Measurements from ENCODE around the gene DLL4.
A peak's percentile ranks its signal among the peaks of the same experiment; 100 is the strongest.

Gene DLL4

DNA sequence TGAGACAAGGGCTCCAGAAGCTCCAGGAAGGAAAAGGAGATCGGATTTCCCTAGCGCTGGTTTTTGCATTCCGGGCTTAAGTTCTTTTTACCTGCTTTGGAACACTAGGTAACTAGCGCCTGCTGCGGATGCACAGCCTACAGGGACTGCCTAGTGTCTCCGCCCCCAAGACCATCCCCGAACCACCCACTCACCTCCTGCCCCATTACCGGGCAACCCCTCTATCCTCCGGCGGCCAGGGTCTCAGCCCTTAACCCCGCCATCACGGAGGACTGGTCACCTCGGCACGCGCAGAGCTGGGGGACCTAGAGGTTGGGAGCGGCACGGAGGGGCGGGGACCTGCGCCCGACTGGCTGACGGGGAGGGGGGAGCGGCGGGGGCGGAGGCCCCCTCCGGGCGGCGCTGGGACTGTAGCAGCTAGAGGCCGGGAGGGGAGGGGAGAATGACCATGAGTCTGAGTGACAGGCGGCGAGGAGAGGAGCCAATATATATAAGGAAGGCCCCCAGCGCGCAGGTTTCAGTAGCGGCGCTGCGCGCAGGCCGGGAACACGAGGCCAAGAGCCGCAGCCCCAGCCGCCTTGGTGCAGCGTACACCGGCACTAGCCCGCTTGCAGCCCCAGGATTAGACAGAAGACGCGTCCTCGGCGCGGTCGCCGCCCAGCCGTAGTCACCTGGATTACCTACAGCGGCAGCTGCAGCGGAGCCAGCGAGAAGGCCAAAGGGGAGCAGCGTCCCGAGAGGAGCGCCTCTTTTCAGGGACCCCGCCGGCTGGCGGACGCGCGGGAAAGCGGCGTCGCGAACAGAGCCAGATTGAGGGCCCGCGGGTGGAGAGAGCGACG, at the start of gene DLL4:
Gene DLL4, plus strand, starts transcription at position 520 of the 839 bp plus-strand sequence. CDS start 329 bp downstream, outside the sequence.
- Histone ChIP-seq H4K20me1 (peaks cover 44% of the 10 kb centered on the region), H3K36me3 (no peaks in the 10 kb centered on the region), H3K4me3 (peak within 1 kb of the TSS; percentile 65), H3K9me3 (no peaks in the 10 kb centered on the region), H3K4me1 (peaks cover 77% of the 10 kb centered on the region), H3K9ac (no peak within 1 kb of the TSS; the same call in 1 of the 2 replicates), H3K27me3 (peaks cover 92% of the 10 kb centered on the region), H3K4me2 (peak within 1 kb of the TSS; percentile 99), H3K27ac (no peak within 1 kb of the TSS)
- TF ChIP-seq Cebpa-rat (IDR thresholded peaks at IDR 0.05): no peak

DNA sequence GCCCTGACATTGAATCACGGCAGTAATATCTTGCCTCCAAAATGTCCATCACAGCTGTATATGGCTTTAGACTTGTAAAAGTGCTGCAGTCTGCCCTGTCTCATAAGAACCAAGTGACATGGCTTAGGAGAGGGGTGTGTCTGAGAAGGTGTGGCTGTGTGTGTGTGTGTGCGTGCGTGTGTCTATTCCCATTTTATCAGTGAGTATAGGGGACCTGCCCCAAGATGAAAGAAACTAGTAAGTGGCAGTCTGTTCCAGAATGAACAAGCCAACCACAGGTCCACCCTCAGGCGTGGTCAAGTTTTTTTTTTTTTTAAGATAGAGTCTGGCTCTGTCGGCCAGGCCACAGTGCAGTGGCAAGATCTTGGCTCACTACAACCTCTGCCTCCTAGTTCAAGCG, 49.5 kb upstream of the DLL4 start:
- TF ChIP-seq Cebpa-rat (IDR thresholded peaks at IDR 0.05): no peak
- no peak overlapping the region for H3K4me3 ChIP-seq
- no peak overlapping the region for H3K27ac ChIP-seq
- H3K27me3 ChIP-seq: no peaks in the 10 kb centered on the region
- no peaks in the 10 kb centered on the region for H4K20me1 ChIP-seq
- H3K36me3 ChIP-seq: no peaks in the 10 kb centered on the region
- H3K4me2 ChIP-seq: no peak overlapping the region
- no peak overlapping the region for H3K9ac ChIP-seq
- H3K9me3 ChIP-seq: peaks cover 8% of the 10 kb centered on the region; the same call in 1 of the 2 replicates
- peaks cover 30% of the 10 kb centered on the region for H3K4me1 ChIP-seq

DNA sequence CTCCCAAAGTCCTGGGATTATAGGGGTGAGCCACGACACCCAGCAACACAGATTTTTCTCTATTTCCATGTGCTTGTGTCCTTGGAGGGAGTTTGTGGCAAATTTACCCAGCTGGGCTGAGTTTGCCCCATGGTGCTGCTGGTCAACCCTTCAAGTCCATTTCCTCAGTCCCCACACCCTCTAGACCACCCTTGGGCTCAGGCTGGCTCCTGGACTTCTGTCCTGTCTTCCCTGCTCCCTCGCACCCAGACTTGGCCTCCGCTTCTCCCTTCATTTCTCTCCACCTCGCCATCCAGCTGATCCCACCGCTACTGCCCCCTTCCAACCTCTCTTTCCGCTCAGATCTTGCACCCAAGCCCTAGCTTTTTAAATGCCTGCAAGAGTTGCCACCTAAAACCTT, 47.8 kb upstream of the DLL4 start:
- Histone ChIP-seq H3K36me3 (no peaks in the 10 kb centered on the region), H3K4me2 (no peak overlapping the region), H3K4me3 (no peak overlapping the region), H3K27me3 (no peaks in the 10 kb centered on the region), H4K20me1 (no peaks in the 10 kb centered on the region), H3K27ac (no peak overlapping the region), H3K4me1 (peaks cover 20% of the 10 kb centered on the region), H3K9ac (no peak overlapping the region), H3K9me3 (peaks cover 8% of the 10 kb centered on the region; the same call in 1 of the 2 replicates)
- TF ChIP-seq Cebpa-rat (IDR thresholded peaks at IDR 0.05): no peak

DNA sequence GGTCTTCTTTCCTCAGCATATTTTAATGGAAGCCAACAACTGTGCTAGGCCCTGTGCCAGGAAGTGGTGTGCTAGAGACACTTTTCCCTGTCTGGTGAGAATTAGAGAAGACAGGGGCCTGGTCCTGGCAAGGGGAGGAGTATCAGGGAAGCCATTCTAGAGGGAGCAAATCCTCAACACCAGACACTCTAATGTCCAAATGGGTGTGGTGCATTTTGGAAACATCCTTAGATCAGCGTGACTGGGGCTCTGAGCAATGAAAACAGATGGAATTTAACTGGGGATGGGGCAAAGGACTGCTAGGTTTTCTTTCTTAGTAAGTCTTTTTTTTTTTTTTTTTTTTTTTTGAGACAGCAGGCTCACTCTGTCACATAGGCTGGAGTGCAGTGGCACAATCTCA, 42.6 kb upstream of the DLL4 start:
- no peaks in the 10 kb centered on the region for H4K20me1 ChIP-seq
- H3K4me2 ChIP-seq: no peak overlapping the region
- H3K4me1 ChIP-seq: peaks cover 21% of the 10 kb centered on the region
- TF ChIP-seq Cebpa-rat (IDR thresholded peaks at IDR 0.05): no peak
- no peaks in the 10 kb centered on the region for H3K36me3 ChIP-seq
- no peak overlapping the region for H3K4me3 ChIP-seq
- peaks cover 8% of the 10 kb centered on the region; the same call in 1 of the 2 replicates for H3K9me3 ChIP-seq
- no peaks in the 10 kb centered on the region for H3K27me3 ChIP-seq
- no peak overlapping the region for H3K9ac ChIP-seq
- H3K27ac ChIP-seq: no peak overlapping the region

DNA sequence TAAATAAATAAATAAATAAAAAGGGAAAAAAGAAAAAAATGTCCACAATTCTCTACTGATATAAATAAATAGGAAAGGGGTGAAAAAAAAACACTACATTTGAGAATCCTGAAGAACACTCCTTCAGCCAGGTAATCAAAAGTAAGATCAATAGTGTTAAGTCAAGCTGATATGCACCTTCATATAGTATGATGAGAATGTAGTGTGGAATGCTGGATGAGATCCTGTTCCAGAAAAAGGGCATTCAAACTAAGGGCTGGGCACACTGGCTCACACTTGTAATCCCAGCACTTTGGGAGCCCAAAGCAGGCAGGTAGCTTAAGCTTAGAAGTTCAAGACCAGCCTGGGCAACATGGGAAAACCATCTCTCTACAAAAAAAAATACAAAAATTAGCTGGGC, 40.0 kb upstream of the DLL4 start:
- Histone ChIP-seq H4K20me1 (no peaks in the 10 kb centered on the region), H3K36me3 (no peaks in the 10 kb centered on the region), H3K9ac (no peak overlapping the region), H3K4me2 (no peak overlapping the region), H3K9me3 (no peaks in the 10 kb centered on the region), H3K4me3 (no peak overlapping the region), H3K27ac (no peak overlapping the region), H3K27me3 (no peaks in the 10 kb centered on the region), H3K4me1 (peaks cover 32% of the 10 kb centered on the region)
- no peak for TF ChIP-seq Cebpa-rat (IDR thresholded peaks at IDR 0.05)

DNA sequence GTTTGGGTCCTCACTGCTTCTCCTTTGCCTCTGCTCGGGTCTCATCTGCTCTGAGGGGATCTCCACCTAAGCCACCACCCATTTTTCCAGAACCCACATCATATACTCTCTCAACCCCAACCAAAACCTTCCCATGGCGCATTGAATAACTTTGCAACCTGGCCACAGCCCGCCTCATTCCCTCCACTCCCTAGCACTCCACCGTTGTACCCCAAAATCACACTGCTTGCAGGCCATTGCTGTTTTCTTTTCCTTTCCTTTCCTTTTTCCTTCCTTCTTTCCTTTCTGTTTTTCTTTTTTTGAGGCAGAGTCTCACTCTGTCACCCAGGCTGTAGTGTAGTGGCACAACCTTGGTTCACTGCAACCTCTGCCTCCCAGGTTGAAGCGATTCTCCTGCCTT, 38.0 kb upstream of the DLL4 start:
- Histone ChIP-seq H3K27ac (no peak overlapping the region), H3K27me3 (no peaks in the 10 kb centered on the region), H4K20me1 (peaks cover 12% of the 10 kb centered on the region), H3K4me1 (peaks cover 30% of the 10 kb centered on the region), H3K9ac (no peak overlapping the region), H3K9me3 (no peaks in the 10 kb centered on the region), H3K36me3 (peaks cover 5% of the 10 kb centered on the region), H3K4me3 (no peak overlapping the region), H3K4me2 (no peak overlapping the region)
- no peak for TF ChIP-seq Cebpa-rat (IDR thresholded peaks at IDR 0.05)

DNA sequence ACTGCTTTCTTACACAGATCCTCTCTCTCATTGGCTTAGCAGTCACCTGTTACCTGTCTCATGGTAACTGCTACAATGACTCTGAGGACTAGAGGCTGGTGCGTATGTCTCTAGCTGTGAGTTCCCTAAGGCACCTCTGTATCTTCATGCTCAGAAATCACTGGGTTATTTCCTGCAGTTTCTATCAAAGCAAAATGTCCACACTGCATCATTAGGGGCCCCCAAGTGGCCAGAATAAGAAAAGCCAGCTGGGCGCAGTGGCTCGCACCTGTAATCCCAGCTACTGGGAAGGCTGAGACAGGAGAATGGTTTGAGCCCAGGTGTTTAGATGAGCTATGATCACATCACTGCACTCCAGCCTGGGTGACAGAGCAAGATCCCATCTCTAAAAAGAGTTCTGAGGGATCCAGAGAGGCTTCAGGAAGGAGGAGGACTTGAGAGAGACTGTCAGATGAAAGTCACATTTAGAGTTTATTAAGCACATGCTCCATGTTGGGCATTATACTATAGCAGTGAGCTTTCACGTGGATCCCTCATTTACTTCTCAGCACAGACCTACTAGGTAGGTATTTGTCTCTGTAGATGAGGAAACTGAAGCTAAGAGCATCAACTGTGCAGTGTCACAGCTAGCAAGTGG, 37.2 kb upstream of the DLL4 start:
- H3K36me3 ChIP-seq: peaks cover 13% of the 10 kb centered on the region
- H3K4me1 ChIP-seq: peaks cover 35% of the 10 kb centered on the region
- H3K4me2 ChIP-seq: 0 out of 2 replicates have a peak overlapping the region, but pooled peaks have one; percentile 1
- H3K27me3 ChIP-seq: no peaks in the 10 kb centered on the region
- no peak overlapping the region for H3K27ac ChIP-seq
- H3K4me3 ChIP-seq: no peak overlapping the region
- peaks cover 16% of the 10 kb centered on the region for H4K20me1 ChIP-seq
- no peak overlapping the region for H3K9ac ChIP-seq
- TF ChIP-seq Cebpa-rat (IDR thresholded peaks at IDR 0.05): no peak
- H3K9me3 ChIP-seq: no peaks in the 10 kb centered on the region

DNA sequence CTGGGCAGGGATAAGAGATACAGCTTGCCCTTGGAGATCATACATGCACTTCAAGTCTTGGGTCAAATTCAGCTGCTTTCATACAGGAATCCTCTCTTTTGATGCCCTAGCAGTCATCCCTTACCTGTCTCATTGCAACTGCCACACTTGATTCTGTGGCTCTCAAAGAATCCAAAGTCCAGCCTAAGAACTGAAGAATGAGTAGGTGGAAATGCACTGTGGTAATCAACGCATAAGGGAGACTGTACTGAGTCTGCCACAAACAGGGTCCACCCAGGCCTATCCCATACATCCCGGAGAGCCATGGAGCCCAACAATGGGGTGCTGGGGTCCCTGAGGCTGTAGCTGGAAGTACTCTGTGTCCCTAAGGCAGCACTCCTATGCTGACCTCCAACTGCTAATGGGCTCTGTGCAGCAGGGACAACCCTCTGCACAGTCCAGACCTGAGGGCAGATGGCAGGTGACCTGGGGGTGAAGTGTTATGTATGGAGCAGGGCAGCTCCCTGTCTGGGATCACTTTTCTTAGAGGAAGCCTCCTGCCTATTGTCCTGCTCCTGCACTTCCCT, 36.6 kb upstream of the DLL4 start:
- no peak overlapping the region for H3K4me3 ChIP-seq
- peaks cover 35% of the 10 kb centered on the region for H3K4me1 ChIP-seq
- no peaks in the 10 kb centered on the region for H3K9me3 ChIP-seq
- H3K4me2 ChIP-seq: no peak overlapping the region
- no peaks in the 10 kb centered on the region for H3K27me3 ChIP-seq
- TF ChIP-seq Cebpa-rat (IDR thresholded peaks at IDR 0.05): no peak
- H3K9ac ChIP-seq: no peak overlapping the region
- peaks cover 19% of the 10 kb centered on the region for H3K36me3 ChIP-seq
- H3K27ac ChIP-seq: no peak overlapping the region
- H4K20me1 ChIP-seq: peaks cover 16% of the 10 kb centered on the region

DNA sequence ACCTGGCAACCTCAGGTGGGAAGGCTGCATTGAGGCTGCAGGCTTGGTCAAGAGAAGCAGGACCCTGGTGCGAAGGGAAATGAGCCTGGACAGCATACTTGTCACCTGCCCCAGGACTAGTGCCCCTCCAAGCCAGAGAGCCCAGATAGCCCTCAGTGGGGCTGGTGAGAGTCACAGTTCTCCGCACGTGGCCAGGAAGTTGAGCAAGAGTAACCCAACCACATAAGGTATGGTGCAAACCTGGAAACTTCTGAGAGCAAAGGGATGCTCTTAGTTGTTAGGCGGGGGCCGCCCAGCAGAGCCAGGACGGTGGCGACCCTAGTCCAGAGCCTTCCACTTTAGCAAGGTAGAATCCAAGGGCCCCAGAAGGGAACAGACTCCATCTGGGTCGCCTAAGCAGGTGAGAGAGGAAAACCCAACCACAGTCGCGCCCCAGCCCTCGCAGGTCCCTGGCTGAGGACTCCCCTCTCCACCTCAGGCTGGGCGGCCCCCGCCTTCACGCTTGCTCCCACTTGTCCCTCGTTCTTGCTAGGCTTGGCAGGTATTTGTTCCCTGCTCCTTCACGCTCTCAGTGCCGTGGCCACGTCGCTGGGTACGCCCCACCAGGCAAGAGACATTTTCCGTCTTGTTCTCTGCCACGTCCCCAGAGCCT, 36.0 kb upstream of the DLL4 start:
- Histone ChIP-seq H3K36me3 (peaks cover 25% of the 10 kb centered on the region), H4K20me1 (peaks cover 16% of the 10 kb centered on the region), H3K4me2 (peak overlapping the region; percentile 91), H3K9me3 (no peaks in the 10 kb centered on the region), H3K27ac (no peak overlapping the region), H3K27me3 (no peaks in the 10 kb centered on the region), H3K9ac (peak overlapping the region; percentile 68; the same call in 1 of the 2 replicates), H3K4me3 (no peak overlapping the region), H3K4me1 (peaks cover 35% of the 10 kb centered on the region)
- no peak for TF ChIP-seq Cebpa-rat (IDR thresholded peaks at IDR 0.05)

Data from BLaER1 (cell line).